HG03565 (cell line): ENCODE data around the gene C9orf72.

Source experiments
- ATAC-seq: cut with Tn5 transposase; IDR thresholded peaks from one replicate; pipeline ENCODE4 v1.9.1; 2021; ENCODE audit warnings: mild to moderate bottlenecking, moderate library complexity; ENCODE audit not compliant: unreplicated experiment

The C9orf72 gene

GRCh38 chr9:27581826-27582225 is 8.5 kb upstream of the C9orf72 start:
- ATAC-seq, result no peak

- peak; percentile 79 for ATAC-seq
These were observed 631 bp upstream of the C9orf72 start for GRCh38 chr9:27573634-27574590.

- ATAC-seq, result peak; percentile 40
These were observed 739 bp downstream of the C9orf72 start for GRCh38 chr9:27572566-27572917.

- ATAC-seq, result no peak
These were observed 1.2 kb downstream of the C9orf72 start for GRCh38 chr9:27572061-27572460.

GRCh38 chr9:27571011-27571410 is 2.3 kb downstream of the C9orf72 start:
- ATAC-seq, result no peak

GRCh38 chr9:27569406-27569805 is 3.9 kb downstream of the C9orf72 start:
- ATAC-seq, result no peak

- no peak for ATAC-seq
These were observed 7.2 kb downstream of the C9orf72 start for GRCh38 chr9:27566118-27566517.

GRCh38 chr9:27565696-27566095 is 7.6 kb downstream of the C9orf72 start:
- ATAC-seq, result no peak

GRCh38 chr9:27564670-27565069 is 8.6 kb downstream of the C9orf72 start:
- no peak for ATAC-seq

- ATAC-seq, result no peak
These were observed 9.4 kb downstream of the C9orf72 start for GRCh38 chr9:27563738-27564430.

GRCh38 chr9:27561685-27562084 is 11.6 kb downstream of the C9orf72 start:
- peak; percentile 50 for ATAC-seq

GRCh38 chr9:27560457-27560856 is 12.8 kb downstream of the C9orf72 start:
- no peak for ATAC-seq

GRCh38 chr9:27558307-27558706 is 15.0 kb downstream of the C9orf72 start:
- no peak for ATAC-seq

GRCh38 chr9:27556470-27556869 is 16.8 kb downstream of the C9orf72 start:
- ATAC-seq, result no peak

- no peak for ATAC-seq
These were observed 18.6 kb downstream of the C9orf72 start for GRCh38 chr9:27554712-27555111.

- ATAC-seq, result no peak
These were observed 24.0 kb downstream of the C9orf72 start for GRCh38 chr9:27549196-27549755.

GRCh38 chr9:27548055-27548741 is 25.1 kb downstream of the C9orf72 start:
- ATAC-seq, result no peak

GRCh38 chr9:27545471-27545870 is 27.8 kb downstream of the C9orf72 start:
- ATAC-seq, result no peak

- ATAC-seq, result no peak
These were observed 30.8 kb downstream of the C9orf72 start for GRCh38 chr9:27542508-27542907.

- no peak for ATAC-seq
These were observed 31.5 kb downstream of the C9orf72 start for GRCh38 chr9:27541740-27542139.

- ATAC-seq, result no peak
These were observed 32.8 kb downstream of the C9orf72 start for GRCh38 chr9:27540502-27540901.
